NCI-H2029 (cell line): ENCODE results near the gene PLK1.
"Not testable (repeated sequence)": the region's sequence is repeated elsewhere in the genome, so short reads cannot be mapped to it uniquely, and the experiment has no call there.

Experiments
- DNase-seq: peaks from one replicate; lab custom pipeline; 2025; lab: John Stamatoyannopoulos, UW

Gene PLK1

GRCh38 chr16:23678430-23679273 is at the start of gene PLK1:
Gene PLK1 (plus strand): TSS chr16:23678889. CDS start chr16:23678933, 44 bp downstream.
- DNase-seq: peak; percentile 81

- no peak for DNase-seq
Observed at GRCh38 chr16:23629516-23629915, 49.2 kb upstream of the PLK1 start.

- not testable (repeated sequence) for DNase-seq
Observed at GRCh38 chr16:23631874-23632273, 46.8 kb upstream of the PLK1 start.

GRCh38 chr16:23634461-23635036 is 44.1 kb upstream of the PLK1 start:
- DNase-seq: no peak

GRCh38 chr16:23635958-23636357 is 42.7 kb upstream of the PLK1 start:
- DNase-seq: no peak

GRCh38 chr16:23640615-23640930 is 38.1 kb upstream of the PLK1 start:
- DNase-seq: no peak

GRCh38 chr16:23640931-23641765 is 37.5 kb upstream of the PLK1 start, which contains the start of the genes DCTN5 and PALB2:
Gene DCTN5 (plus strand): TSS chr16:23641466. CDS start chr16:23641543, 77 bp downstream.
Gene PALB2 (minus strand): TSS chr16:23641310. CDS start chr16:23641157, 153 bp downstream.
- DNase-seq: peak; percentile 91

- no peak for DNase-seq
Observed at GRCh38 chr16:23642246-23642774, 36.4 kb upstream of the PLK1 start.

- DNase-seq: no peak
Observed at GRCh38 chr16:23650674-23651416, 27.8 kb upstream of the PLK1 start.

GRCh38 chr16:23651943-23652468 is 26.7 kb upstream of the PLK1 start:
- DNase-seq: no peak

GRCh38 chr16:23663918-23664317 is 14.8 kb upstream of the PLK1 start:
- DNase-seq: no peak

- DNase-seq: no peak
Observed at GRCh38 chr16:23666571-23667354, 11.9 kb upstream of the PLK1 start.

- no peak for DNase-seq
Observed at GRCh38 chr16:23667355-23667659, 11.4 kb upstream of the PLK1 start.

- no peak for DNase-seq
Observed at GRCh38 chr16:23668225-23668624, 10.5 kb upstream of the PLK1 start.

- no peak for DNase-seq
Observed at GRCh38 chr16:23668873-23669272, 9.8 kb upstream of the PLK1 start.

GRCh38 chr16:23670137-23670776 is 8.4 kb upstream of the PLK1 start:
- no peak for DNase-seq

- DNase-seq: no peak
Observed at GRCh38 chr16:23673971-23674614, 4.6 kb upstream of the PLK1 start.

GRCh38 chr16:23676924-23677480 is 1.7 kb upstream of the PLK1 start:
- no peak for DNase-seq

- DNase-seq: peak; percentile 10
Observed at GRCh38 chr16:23679274-23679985, 741 bp downstream of the PLK1 start.
